ENCODE data around the gene DMRTC1B.
"Not testable (repeated sequence)": the region's sequence is repeated elsewhere in the genome, so short reads cannot be mapped to it uniquely, and the experiment has no call there.

Gene DMRTC1B

DNA sequence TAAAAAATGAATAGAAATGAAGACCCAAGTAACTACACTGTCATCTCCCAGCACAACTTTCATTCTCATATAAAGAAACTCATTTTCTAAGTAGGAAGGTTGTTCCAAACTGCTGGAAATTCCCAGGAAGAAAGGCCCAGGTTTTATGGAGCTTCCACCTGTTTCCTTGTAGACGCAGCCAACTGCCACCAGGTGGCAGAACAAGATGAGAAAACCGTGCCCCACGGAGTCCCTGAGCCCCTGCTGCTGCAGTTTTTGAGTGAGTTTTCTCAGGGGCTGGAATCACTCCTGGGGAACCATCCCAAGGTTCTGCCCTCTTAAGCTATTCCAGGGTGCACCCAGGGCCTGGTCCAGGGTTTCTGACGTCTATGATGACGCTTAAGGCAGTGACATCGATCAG lies 7.3 kb downstream of the DMRTC1B start:
- no CpG with 5 or more reads among the region's 6 CpGs for whole genome bisulfite sequencing (ENCODE audit: insufficient coverage, insufficient read length)
- H3K9me3 ChIP-seq (ENCODE audit: control insufficient read depth, insufficient read depth, low read length); H3K27me3 ChIP-seq (ENCODE audit: control insufficient read depth, insufficient read depth, low read length); H3K4me3 ChIP-seq (ENCODE audit: low read length); H3K27ac ChIP-seq (ENCODE audit: low read length); DNase-seq (ENCODE audit: low read depth, low spot score); H3K36me3 ChIP-seq (ENCODE audit: control insufficient read depth, insufficient read depth, low read length); H3K4me1 ChIP-seq (ENCODE audit: control insufficient read depth, insufficient read depth, low read length): not testable (repeated sequence)

GRCh38 chrX:72788142-72788541 lies 11.5 kb downstream of the DMRTC1B start:
- WGBS (ENCODE audit: insufficient coverage, insufficient read length): no CpG with 5 or more reads among the region's 1 CpG
- not testable (repeated sequence) for H3K36me3 ChIP-seq (ENCODE audit: control insufficient read depth, insufficient read depth, low read length); H3K27ac ChIP-seq (ENCODE audit: low read length); H3K9me3 ChIP-seq (ENCODE audit: control insufficient read depth, insufficient read depth, low read length); H3K4me1 ChIP-seq (ENCODE audit: control insufficient read depth, insufficient read depth, low read length); H3K4me3 ChIP-seq (ENCODE audit: low read length); DNase-seq (ENCODE audit: low read depth, low spot score); H3K27me3 ChIP-seq (ENCODE audit: control insufficient read depth, insufficient read depth, low read length)

DNA sequence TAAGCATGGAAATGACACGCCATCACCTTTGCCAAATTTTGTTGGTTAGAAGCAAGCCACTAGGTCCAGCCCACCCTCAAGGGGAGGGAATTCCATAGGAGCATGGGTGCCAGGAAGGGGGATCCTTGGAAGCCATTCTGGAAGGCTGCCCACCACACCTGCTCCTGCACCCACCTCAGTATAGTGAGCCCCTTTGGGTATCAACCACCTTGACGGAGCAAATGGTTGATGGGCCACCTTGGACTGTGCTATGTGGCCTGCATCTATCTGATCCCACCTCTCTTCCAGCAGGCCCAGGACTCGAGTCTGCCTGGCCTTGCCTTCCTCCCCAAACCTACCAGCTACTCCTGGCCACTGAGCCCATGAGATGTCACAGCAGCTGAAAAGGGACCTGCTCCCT lies 13.7 kb downstream of the DMRTC1B start:
- H3K36me3 ChIP-seq (ENCODE audit: control insufficient read depth, insufficient read depth, low read length); H3K4me3 ChIP-seq (ENCODE audit: low read length); H3K27ac ChIP-seq (ENCODE audit: low read length); DNase-seq (ENCODE audit: low read depth, low spot score); H3K4me1 ChIP-seq (ENCODE audit: control insufficient read depth, insufficient read depth, low read length); H3K9me3 ChIP-seq (ENCODE audit: control insufficient read depth, insufficient read depth, low read length); H3K27me3 ChIP-seq (ENCODE audit: control insufficient read depth, insufficient read depth, low read length): not testable (repeated sequence)
- WGBS (ENCODE audit: insufficient coverage, insufficient read length): no CpG with 5 or more reads among the region's 3 CpGs

GRCh38 chrX:72808110-72808509 lies 31.4 kb downstream of the DMRTC1B start, which contains the start of gene FAM236D:
TSS of gene FAM236D (minus strand) at chrX:72808210. CDS start at chrX:72808110, 100 bp downstream.
- not testable (repeated sequence) for H3K36me3 ChIP-seq (ENCODE audit: control insufficient read depth, insufficient read depth, low read length); DNase-seq (ENCODE audit: low read depth, low spot score); H3K9me3 ChIP-seq (ENCODE audit: control insufficient read depth, insufficient read depth, low read length); H3K27ac ChIP-seq (ENCODE audit: low read length); H3K27me3 ChIP-seq (ENCODE audit: control insufficient read depth, insufficient read depth, low read length); H3K4me3 ChIP-seq (ENCODE audit: low read length); H3K4me1 ChIP-seq (ENCODE audit: control insufficient read depth, insufficient read depth, low read length)
- no CpG with 5 or more reads among the region's 13 CpGs for WGBS (ENCODE audit: insufficient coverage, insufficient read length)

- not testable (repeated sequence) for H3K9me3 ChIP-seq (ENCODE audit: control insufficient read depth, insufficient read depth, low read length); H3K27ac ChIP-seq (ENCODE audit: low read length); DNase-seq (ENCODE audit: low read depth, low spot score); H3K4me1 ChIP-seq (ENCODE audit: control insufficient read depth, insufficient read depth, low read length); H3K27me3 ChIP-seq (ENCODE audit: control insufficient read depth, insufficient read depth, low read length); H3K4me3 ChIP-seq (ENCODE audit: low read length); H3K36me3 ChIP-seq (ENCODE audit: control insufficient read depth, insufficient read depth, low read length)
- WGBS (ENCODE audit: insufficient coverage, insufficient read length): no CpG with 5 or more reads among the region's 13 CpGs
Observed at GRCh38 chrX:72830701-72831100, 54.0 kb downstream of the DMRTC1B start.

- H3K27me3 ChIP-seq (ENCODE audit: control insufficient read depth, insufficient read depth, low read length); H3K27ac ChIP-seq (ENCODE audit: low read length); H3K4me1 ChIP-seq (ENCODE audit: control insufficient read depth, insufficient read depth, low read length); H3K9me3 ChIP-seq (ENCODE audit: control insufficient read depth, insufficient read depth, low read length); H3K36me3 ChIP-seq (ENCODE audit: control insufficient read depth, insufficient read depth, low read length); DNase-seq (ENCODE audit: low read depth, low spot score); H3K4me3 ChIP-seq (ENCODE audit: low read length): not testable (repeated sequence)
- WGBS (ENCODE audit: insufficient coverage, insufficient read length): no CpG with 5 or more reads among the region's 2 CpGs
Observed at GRCh38 chrX:72837532-72837931, 60.8 kb downstream of the DMRTC1B start.

- not testable (repeated sequence) for H3K4me1 ChIP-seq (ENCODE audit: control insufficient read depth, insufficient read depth, low read length); H3K27me3 ChIP-seq (ENCODE audit: control insufficient read depth, insufficient read depth, low read length); H3K4me3 ChIP-seq (ENCODE audit: low read length); DNase-seq (ENCODE audit: low read depth, low spot score); H3K27ac ChIP-seq (ENCODE audit: low read length); H3K9me3 ChIP-seq (ENCODE audit: control insufficient read depth, insufficient read depth, low read length); H3K36me3 ChIP-seq (ENCODE audit: control insufficient read depth, insufficient read depth, low read length)
- no CpG with 5 or more reads among the region's 2 CpGs for WGBS (ENCODE audit: insufficient coverage, insufficient read length)
Observed at GRCh38 chrX:72882898-72883297, 106.2 kb downstream of the DMRTC1B start.

- no CpG with 5 or more reads among the region's 14 CpGs for WGBS (ENCODE audit: insufficient coverage, insufficient read length)
- not testable (repeated sequence) for DNase-seq (ENCODE audit: low read depth, low spot score); H3K9me3 ChIP-seq (ENCODE audit: control insufficient read depth, insufficient read depth, low read length); H3K27ac ChIP-seq (ENCODE audit: low read length); H3K4me3 ChIP-seq (ENCODE audit: low read length); H3K4me1 ChIP-seq (ENCODE audit: control insufficient read depth, insufficient read depth, low read length); H3K27me3 ChIP-seq (ENCODE audit: control insufficient read depth, insufficient read depth, low read length); H3K36me3 ChIP-seq (ENCODE audit: control insufficient read depth, insufficient read depth, low read length)
Observed at GRCh38 chrX:72889740-72890139, 113.0 kb downstream of the DMRTC1B start.
